ENCODE results near the gene IFNL2.

GRCh38 chr19:39276740-39277139 lies 8.5 kb downstream of the IFNL2 start:
- TF ChIP-seq REST (IDR thresholded peaks at IDR 0.05; ENCODE audit: borderline replicate concordance) = no peak
- TF ChIP-seq EP300 (conservative IDR thresholded peaks at IDR 0.05; ENCODE audit: poor library complexity, severe bottlenecking) = no peak
- no peak for TF ChIP-seq CTCF (IDR thresholded peaks at IDR 0.05; ENCODE audit: poor library complexity, severe bottlenecking)
- TF ChIP-seq POLR2AphosphoS5 (IDR thresholded peaks at IDR 0.05) = no peak

Data from neural cell (in vitro differentiated cells).